Endothelial cell (in vitro differentiated cells): ENCODE measurements around the gene AHDC1. TPM values are rescaled to one million over a fixed set of nuclear protein-coding genes. Genes with fewer than 3 reads are reported as not detected.

Experiments
- DNase-seq: peaks from one replicate; pipeline ENCODE4 v3.0.0; 2021; ENCODE audit warnings: low spot score
- H3K27ac Mint-ChIP-seq: one replicate; pipeline ENCODE4 v1.8.0; 2021; ENCODE audit warnings: mixed read lengths, inconsistent platforms; ENCODE audit not compliant: unreplicated experiment
- H3K27me3 Mint-ChIP-seq: one replicate; pipeline ENCODE4 v1.8.0; 2021; ENCODE audit warnings: mild to moderate bottlenecking, moderate library complexity, mixed read lengths, inconsistent platforms; ENCODE audit not compliant: unreplicated experiment
- H3K36me3 Mint-ChIP-seq: one replicate; pipeline ENCODE4 v1.8.0; 2021; ENCODE audit warnings: mild to moderate bottlenecking, low read depth, mixed read lengths, inconsistent platforms; ENCODE audit not compliant: unreplicated experiment
- H3K4me1 Mint-ChIP-seq: one replicate; pipeline ENCODE4 v1.8.0; 2021; ENCODE audit warnings: mild to moderate bottlenecking, mixed read lengths, inconsistent platforms; ENCODE audit not compliant: unreplicated experiment
- H3K4me3 Mint-ChIP-seq: one replicate; pipeline ENCODE4 v1.8.0; 2021; ENCODE audit warnings: mild to moderate bottlenecking, mixed read lengths, inconsistent platforms; ENCODE audit not compliant: unreplicated experiment
- H3K9me3 Mint-ChIP-seq: one replicate; pipeline ENCODE4 v1.8.0; 2021; ENCODE audit warnings: mixed read lengths, inconsistent platforms; ENCODE audit not compliant: unreplicated experiment
- total RNA-seq: library from RNA; stranded (reverse); fragmentation: NEBNext Ultra II Directional; extraction: Animal tissue kit (Norgen Biotek cat#: 25700); gene quantifications from one replicate; pipeline ENCODE4 v1.2.1, GENCODE V29; 2021; ENCODE audit not compliant: unreplicated experiment
- TF ChIP-seq, protein P1 (sequence below): fragments of 200-600 bp; sonication (generic); IDR thresholded peaks from one replicate; pipeline ENCODE4 v1.5.0; 2021; ENCODE audit warnings: antibody characterized with exemption; ENCODE audit not compliant: unreplicated experiment

Gene AHDC1
- total RNA-seq, 1 donor from 2014 or later = 48.0 TPM

DNA sequence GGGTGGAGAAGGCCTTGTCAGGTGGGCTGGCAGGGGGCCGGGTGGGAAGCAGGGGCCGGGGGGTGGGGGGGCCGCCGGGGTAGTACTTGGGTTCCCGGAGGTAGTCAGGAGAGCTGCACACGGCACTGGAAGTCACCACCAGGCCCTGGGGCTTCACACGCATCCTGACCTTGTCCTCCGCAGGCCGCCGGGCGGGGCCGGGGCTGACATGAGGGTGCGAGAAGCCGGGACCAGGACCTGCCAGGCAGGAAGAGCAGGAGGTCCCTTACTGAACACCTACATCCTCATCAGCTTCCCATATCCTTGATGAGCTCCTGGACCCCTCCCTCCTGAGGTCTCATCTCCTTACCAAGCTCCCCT, 52.0 kb downstream of the AHDC1 start:
- H3K36me3 Mint-ChIP-seq = peaks cover 16% of the 10 kb centered on the region
- DNase-seq = no peak
- H3K27ac Mint-ChIP-seq = no peak overlapping the region
- H3K9me3 Mint-ChIP-seq = no peaks in the 10 kb centered on the region
- peaks cover 10% of the 10 kb centered on the region for H3K27me3 Mint-ChIP-seq
- TF ChIP-seq, protein P1, sequence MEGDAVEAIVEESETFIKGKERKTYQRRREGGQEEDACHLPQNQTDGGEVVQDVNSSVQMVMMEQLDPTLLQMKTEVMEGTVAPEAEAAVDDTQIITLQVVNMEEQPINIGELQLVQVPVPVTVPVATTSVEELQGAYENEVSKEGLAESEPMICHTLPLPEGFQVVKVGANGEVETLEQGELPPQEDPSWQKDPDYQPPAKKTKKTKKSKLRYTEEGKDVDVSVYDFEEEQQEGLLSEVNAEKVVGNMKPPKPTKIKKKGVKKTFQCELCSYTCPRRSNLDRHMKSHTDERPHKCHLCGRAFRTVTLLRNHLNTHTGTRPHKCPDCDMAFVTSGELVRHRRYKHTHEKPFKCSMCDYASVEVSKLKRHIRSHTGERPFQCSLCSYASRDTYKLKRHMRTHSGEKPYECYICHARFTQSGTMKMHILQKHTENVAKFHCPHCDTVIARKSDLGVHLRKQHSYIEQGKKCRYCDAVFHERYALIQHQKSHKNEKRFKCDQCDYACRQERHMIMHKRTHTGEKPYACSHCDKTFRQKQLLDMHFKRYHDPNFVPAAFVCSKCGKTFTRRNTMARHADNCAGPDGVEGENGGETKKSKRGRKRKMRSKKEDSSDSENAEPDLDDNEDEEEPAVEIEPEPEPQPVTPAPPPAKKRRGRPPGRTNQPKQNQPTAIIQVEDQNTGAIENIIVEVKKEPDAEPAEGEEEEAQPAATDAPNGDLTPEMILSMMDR = no peak
- peaks cover 12% of the 10 kb centered on the region for H3K4me1 Mint-ChIP-seq
- H3K4me3 Mint-ChIP-seq = no peak overlapping the region

DNA sequence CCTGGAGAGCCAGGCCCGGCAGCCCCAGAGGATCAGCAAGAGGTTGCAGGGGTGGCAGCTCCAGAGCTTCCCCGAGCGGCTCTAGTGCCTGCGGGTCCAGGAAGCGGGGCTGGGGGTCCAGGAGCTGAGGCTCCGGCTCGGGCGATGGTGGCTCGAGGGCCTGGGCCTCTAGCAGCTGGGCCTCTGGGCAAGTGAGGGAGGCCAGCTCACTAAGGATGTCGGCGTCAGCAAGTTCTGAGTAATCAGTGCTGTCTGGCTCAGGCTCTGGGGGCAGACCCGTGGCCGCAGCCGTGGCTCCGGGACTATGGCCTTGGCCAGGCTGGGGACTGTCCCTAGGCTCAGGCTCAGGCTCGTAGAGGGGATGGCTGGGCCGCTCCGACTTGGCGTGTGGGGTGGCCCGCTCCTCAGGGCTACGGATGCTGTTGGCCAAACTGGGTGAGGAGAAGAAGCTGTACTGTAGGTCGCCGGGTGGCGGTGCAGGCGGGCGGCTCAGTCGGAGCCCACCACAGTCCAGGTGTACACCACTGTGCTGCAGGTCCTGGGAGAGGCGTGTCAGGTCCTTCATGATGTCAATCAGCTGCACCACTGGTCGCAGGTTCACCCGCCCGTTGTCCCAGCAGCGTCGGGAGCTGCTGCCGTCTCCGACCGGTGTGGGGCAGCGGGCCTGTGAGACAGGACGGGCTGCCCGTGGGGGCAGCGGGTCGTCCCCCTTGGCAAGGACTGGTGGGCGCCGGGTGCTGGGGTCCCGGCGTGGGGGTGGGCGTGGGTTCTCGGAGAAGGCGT, 52.6 kb downstream of the AHDC1 start:
- no peak for DNase-seq
- Mint-ChIP-seq H3K27me3 (peaks cover 11% of the 10 kb centered on the region), H3K27ac (no peak overlapping the region), H3K9me3 (no peaks in the 10 kb centered on the region), H3K4me1 (peaks cover 13% of the 10 kb centered on the region), H3K4me3 (no peak overlapping the region), H3K36me3 (peaks cover 16% of the 10 kb centered on the region)
- TF ChIP-seq, protein P1 = no peak

DNA sequence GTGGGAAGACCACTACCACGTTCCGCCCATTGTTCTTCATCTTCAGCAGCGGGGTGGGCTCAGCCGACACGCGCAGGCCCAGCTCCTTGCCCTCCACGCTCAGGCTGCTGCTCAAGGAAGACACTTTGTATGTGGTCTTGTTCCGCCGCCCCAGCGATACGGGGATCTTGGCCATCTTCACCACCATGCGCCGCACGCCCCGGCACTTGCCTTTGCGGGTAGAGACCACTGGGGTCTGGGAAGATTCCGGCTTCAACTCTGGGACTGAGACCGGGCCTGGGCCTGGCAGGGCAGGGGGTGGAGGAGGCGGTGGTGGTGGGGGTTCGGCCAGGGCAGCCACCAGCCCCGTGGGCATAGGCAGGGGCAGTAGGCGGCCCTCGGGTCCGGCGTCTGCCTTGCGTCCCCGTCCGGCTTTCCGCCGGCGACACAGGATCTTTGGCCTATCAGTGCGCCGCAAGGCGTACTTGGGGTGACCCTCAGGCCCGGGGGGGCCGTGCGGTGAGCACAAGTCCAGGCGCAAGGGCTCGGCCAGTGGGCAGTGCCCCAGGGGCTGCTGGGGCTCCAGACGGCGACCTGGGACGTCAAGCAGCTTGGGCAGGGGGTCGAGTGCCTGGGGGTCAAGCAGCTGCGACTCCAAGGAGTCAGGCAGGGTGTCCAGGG, 53.3 kb downstream of the AHDC1 start:
- peaks cover 11% of the 10 kb centered on the region for H3K27me3 Mint-ChIP-seq
- no peaks in the 10 kb centered on the region for H3K9me3 Mint-ChIP-seq
- no peak overlapping the region for H3K27ac Mint-ChIP-seq
- no peak overlapping the region for H3K4me3 Mint-ChIP-seq
- TF ChIP-seq, protein P1 = no peak
- H3K36me3 Mint-ChIP-seq = peaks cover 14% of the 10 kb centered on the region
- H3K4me1 Mint-ChIP-seq = peaks cover 8% of the 10 kb centered on the region
- no peak for DNase-seq

DNA sequence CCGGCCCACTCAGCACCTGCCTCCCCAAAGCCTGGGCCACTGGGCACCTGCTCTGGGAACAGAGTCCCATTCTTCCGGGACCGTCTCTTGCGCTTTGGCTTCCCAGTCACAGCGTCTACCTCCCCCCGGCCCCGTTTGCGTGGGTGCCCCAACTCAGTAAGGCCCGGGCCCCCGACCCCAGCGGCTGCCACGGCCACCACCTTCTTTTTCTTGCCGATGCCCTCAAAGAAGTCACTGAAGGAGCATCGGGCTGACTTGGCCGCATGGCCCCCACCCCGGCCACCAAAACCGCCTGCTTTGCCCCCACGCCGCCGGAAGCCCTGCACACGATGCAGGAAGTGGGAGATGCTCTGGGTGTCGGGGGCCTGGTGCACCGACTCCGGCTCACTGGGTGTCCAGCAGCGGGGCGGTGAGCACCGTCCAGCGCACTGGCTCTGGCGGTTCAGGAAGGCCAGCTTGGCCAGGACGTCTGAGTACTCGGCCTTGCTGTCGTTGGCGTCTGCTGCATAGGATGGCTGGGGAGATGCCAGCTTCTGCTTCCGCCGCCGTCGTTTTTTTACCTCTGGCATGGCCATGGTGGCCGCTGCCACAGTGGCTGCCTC, 54.0 kb downstream of the AHDC1 start:
- TF ChIP-seq, protein P1 = no peak
- Mint-ChIP-seq H3K27me3 (peaks cover 11% of the 10 kb centered on the region), H3K9me3 (no peaks in the 10 kb centered on the region), H3K27ac (no peak overlapping the region), H3K4me3 (no peak overlapping the region), H3K36me3 (peaks cover 16% of the 10 kb centered on the region), H3K4me1 (peaks cover 9% of the 10 kb centered on the region)
- DNase-seq = no peak
